NAMALWA (cell line): ENCODE data around the gene AP3B1.

Source experiments
- DNase-seq: peaks from one replicate; pipeline ENCODE4 v3.0.0-alpha.2; 2015; ENCODE audit warnings: low spot score

The AP3B1 gene, protein sequence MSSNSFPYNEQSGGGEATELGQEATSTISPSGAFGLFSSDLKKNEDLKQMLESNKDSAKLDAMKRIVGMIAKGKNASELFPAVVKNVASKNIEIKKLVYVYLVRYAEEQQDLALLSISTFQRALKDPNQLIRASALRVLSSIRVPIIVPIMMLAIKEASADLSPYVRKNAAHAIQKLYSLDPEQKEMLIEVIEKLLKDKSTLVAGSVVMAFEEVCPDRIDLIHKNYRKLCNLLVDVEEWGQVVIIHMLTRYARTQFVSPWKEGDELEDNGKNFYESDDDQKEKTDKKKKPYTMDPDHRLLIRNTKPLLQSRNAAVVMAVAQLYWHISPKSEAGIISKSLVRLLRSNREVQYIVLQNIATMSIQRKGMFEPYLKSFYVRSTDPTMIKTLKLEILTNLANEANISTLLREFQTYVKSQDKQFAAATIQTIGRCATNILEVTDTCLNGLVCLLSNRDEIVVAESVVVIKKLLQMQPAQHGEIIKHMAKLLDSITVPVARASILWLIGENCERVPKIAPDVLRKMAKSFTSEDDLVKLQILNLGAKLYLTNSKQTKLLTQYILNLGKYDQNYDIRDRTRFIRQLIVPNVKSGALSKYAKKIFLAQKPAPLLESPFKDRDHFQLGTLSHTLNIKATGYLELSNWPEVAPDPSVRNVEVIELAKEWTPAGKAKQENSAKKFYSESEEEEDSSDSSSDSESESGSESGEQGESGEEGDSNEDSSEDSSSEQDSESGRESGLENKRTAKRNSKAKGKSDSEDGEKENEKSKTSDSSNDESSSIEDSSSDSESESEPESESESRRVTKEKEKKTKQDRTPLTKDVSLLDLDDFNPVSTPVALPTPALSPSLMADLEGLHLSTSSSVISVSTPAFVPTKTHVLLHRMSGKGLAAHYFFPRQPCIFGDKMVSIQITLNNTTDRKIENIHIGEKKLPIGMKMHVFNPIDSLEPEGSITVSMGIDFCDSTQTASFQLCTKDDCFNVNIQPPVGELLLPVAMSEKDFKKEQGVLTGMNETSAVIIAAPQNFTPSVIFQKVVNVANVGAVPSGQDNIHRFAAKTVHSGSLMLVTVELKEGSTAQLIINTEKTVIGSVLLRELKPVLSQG

GRCh38 chr5:78294248-78295034, at the start of gene AP3B1:
Gene AP3B1, minus strand, starts transcription at chr5:78294698. Its CDS starts 119 bp downstream, at chr5:78294579.
- DNase-seq = peak; percentile 99

DNA sequence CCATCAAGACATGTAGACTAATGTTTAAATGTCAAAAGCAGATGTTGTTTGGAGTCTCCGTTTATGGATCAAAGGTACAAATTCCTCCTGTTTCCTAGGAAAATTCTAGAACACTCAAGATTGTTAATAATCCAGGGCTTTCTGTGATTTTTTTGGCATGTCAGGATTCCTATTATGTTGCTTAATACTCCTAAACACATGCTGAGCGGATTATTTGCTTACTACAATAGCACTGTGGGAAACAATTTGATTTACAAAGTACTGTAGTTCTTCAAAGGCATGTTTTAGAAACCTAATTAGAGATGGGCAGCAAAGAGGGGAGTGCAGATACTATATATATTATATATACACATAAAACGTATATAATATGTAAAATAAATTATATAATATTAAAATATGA, 46.9 kb upstream of the AP3B1 start:
- no peak for DNase-seq

DNA sequence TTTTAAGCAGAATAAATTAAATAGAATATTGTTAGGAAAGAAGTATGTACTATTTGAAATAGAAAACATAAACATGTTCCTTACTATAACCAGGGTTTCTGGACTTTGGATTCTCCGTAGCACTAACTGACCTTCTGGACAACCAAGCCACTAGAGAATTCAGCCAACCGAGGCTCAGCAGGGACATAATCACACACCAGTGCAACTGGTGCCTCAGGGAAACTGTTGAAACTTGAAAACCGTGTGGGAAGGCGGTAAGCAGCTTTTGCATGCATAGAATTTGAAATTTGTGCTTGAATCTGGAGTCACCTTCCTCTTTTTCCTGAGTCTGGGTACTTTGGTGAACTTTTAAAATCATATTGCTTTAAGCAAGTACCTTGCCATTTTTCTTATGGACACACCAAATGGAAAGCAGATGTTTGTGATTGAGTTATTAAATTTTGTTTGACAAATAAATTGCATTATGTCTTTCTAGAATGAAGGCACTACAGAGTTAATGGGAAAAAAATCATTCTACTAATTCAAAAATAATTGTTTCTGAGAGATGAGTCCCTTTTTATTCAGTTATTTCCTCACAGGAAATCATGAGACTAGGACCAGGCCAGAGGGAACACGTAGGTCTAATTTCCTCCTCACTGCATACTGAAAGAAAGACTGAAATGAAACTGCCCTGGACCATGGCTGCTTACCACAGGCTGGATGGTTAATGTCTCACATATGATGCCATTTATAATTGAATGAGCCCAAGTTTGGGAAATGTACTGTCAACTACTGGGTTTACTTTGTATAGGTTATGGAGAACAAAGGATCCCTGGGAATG, 45.3 kb upstream of the AP3B1 start:
- no peak for DNase-seq

DNA sequence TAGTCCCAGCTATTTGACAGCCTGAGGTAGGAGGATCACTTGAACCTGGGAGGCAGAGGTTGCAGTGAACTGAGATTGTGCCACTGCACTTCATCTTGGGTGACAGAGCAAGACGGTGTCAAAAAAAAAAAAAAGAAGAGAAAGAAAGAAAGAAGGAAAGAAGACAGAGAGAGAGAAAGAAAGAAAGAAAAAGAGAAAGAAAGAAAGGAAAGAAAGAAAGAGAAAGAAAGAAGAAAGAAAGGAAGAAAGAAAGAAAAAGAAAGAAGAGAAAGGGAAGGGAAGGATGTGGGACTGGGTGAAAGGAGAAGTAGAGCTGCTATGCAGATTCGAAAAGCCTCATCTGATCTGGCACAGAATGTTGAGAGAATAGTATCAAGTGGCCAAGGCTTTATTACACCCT, 42.2 kb upstream of the AP3B1 start:
- no peak for DNase-seq

DNA sequence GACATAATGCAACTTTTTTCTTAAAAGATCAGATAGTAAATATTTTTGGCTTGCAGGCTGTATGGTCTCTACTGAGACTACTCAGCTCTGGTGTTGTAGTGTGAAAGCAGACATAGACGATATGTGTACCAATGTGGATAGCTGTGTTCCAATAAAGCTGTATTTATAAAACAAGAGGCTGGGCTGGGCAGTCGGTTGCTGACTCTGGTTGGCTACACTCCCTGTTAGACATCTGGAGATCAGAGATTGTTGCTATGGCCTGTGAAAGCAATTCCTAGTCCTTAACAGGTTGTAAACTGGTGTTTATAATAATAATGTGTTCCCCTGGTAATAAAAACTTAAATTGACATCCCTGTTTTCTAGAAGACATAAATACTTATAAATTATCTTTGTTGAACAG, 41.5 kb upstream of the AP3B1 start:
- no peak for DNase-seq

- no peak for DNase-seq
These were observed 40.3 kb upstream of the AP3B1 start for GRCh38 chr5:78334811-78335210.

- no peak for DNase-seq
These were observed 37.1 kb upstream of the AP3B1 start for GRCh38 chr5:78331523-78332080.

- no peak for DNase-seq
These were observed 34.2 kb upstream of the AP3B1 start for GRCh38 chr5:78328585-78329173.

DNA sequence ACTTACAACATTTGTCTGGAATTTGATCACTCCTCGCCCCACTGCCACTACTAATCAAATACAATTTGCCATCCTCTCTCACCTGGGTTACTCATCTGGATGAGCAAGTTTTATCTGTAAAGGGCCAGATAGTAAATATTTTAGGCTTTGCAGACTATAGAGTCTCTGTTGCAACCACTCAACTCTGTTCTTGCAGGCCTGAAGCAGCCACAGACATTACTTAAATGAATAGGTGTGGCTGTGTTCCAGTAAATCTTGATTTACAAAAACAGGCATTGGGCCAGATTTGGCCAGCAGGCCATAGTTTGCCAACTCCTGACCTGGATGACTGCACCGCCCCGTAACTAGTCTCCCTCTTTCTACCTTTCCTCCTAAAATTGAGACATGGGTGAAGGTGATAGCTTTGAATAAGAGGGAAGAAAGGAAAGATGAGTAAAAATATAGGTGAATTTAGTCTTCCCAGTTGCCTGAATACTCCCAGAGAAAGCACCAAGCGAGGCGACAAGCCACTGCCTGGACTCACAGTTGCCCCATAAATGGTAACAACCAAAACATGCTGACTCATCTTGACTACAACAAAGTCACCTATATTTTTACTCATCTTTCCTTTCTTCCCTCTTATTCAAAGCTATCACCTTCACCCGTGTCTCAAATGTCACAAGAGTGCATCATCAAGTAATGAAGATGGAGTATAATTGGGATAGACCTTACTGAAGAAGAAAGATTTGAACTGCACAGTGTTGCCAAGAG, 33.4 kb upstream of the AP3B1 start:
- no peak for DNase-seq

DNA sequence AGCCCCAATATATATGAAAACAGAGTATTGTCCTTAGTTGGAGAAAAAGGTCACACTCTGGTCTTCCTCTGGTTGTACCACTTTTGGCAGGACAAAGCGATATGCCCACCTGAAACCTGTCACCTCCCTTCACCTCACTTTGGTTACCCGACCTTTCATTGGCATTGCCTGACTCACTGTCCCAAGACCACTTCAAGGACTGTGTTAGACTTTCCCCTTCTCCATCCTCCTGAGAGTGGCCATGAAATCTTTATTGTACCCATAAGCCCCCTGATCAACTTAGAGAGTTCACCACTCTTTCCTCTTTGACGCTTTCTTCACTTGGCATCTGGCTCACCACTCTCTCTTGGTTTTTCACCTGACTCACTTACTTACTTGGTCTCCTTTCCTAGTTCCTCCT, 32.4 kb upstream of the AP3B1 start:
- DNase-seq = no peak

DNA sequence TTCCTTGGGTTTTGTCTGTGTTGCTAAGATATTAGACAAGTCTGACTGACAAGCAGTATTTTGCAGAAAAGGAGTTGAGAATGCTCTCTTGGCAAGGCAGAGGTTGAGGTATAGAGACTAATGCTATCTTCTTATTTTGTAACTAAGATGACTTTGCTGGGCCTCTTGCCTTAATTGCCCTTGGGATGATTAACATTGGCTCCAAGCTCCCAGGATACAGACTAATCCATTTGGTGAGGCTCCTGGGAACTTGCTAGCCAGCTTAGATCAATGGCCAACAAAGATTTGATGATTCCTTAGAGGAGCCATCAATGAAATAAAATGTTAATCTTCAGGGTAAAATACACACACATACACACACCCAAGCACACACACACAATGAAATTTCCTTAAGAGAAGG, 28.7 kb upstream of the AP3B1 start:
- DNase-seq = no peak

- peak; percentile 54 for DNase-seq
These were observed 25.9 kb upstream of the AP3B1 start for GRCh38 chr5:78320401-78320800.

DNA sequence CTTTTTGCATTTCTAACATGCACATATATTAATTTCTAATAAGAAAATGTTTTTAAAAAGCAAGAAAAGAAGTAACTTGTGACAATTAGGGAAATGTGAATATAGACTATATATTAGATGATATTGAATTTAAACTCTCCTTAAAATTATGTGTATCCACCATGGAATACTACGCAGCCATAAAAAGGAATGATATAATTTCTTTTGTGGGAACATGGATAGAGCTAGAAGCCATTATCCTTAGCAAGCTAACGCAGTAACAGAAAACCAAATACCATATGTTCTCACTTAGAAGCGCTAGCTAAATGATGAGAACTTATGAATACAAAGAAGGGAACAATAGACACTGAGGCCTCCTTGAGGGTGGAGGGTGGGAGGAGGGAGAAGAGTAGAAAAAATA, 23.8 kb upstream of the AP3B1 start:
- DNase-seq = no peak

- no peak for DNase-seq
These were observed 23.0 kb upstream of the AP3B1 start for GRCh38 chr5:78317515-78317914.

- DNase-seq = no peak
These were observed 14.2 kb upstream of the AP3B1 start for GRCh38 chr5:78308703-78309102.

DNA sequence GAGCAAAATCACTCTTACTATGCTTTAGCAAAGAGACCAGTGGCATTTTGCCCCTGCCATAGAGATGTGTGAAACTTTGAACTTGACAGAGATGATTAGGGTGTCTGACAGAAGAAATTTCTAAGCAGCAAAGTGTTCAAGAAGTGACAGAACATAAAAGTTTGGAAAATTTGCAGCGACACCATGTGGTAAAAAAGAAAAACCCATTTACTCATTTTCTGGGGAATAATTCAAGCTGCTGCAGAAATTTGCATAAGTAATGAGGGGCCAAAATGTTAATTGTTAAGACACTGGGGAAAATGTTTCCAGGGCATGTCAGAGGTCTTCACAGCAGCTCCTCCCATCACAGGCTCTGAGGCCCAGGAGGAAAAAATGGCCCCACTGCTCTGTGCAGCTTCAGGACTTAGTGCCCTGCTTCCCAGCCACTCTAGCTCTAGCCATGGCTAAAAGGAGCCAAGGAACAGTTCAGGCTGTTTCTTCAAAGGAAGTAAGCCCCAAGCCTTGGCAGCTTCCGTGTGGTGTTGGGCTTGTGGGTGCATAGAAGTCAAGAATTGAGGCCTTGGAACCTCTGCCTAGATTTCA, 6.1 kb upstream of the AP3B1 start:
- DNase-seq = peak; percentile 57

DNA sequence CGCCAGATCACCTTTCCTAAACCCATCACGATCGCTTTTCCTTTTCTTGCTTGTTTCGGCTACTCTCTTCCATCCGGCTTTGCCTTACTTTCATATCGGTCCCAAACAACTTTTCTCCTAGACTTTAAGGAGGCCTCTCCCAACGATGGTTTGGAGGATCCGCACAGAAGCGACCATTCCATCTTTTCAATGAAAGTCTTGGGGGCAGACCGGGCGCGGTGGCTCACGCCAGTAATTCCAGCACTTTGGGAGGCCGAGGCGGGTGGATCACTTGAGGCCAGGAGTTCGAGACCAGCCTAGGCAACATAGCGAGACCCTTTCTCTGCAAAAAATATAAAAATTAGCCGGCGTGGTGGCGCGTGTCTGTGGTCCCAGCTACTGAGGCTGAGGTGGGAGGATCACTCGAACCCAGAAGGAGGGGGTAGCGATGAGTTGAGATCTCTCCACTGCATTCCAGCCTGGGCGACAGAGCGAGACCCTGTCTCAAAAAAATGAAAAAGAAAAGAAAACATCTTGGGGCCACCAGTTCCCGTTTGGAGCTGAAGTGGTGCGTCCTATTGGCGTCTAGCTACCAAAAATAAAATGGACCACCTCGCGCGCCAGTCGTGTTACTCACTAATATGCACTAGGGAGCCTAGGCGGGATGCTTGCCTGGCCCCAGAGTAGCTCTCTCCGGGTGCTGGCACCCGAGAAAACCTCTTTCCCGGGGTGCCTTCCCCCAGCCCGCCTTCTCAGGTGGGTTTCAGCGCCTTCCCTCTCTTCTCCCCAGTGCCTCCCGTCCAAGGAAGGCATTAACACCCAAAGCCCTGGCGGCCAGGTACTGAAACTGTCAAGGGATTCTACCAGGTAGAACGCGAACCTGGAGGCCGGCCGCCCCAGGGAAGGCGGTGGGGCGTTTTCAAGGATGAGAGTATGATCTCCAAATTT, 800 bp upstream of the AP3B1 start:
- peak; percentile 59 for DNase-seq

DNA sequence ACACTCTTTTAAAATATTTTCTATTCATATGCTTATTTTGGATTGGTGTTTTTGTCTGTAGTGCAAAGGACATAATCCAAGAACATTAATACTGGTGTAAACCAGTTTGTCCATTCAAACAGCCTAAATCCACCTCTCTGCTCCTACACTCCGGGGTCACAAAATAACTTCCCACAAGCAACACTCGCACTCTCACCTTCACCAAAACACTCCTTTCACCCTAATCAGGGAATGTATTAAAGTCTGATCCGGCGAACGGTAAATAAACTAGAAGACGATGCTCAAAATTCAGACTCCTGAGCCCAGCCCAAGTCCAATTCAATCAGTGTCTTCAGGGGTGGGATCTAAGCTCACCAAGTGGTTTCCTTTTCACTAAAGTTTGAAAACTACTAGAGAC, 649 bp downstream of the AP3B1 start:
- DNase-seq = peak; percentile 53
